Measurements from ENCODE around the gene SMPDL3B.
"Not testable (repeated sequence)": the region's sequence is repeated elsewhere in the genome, so short reads cannot be mapped to it uniquely, and the experiment has no call there.

DNA sequence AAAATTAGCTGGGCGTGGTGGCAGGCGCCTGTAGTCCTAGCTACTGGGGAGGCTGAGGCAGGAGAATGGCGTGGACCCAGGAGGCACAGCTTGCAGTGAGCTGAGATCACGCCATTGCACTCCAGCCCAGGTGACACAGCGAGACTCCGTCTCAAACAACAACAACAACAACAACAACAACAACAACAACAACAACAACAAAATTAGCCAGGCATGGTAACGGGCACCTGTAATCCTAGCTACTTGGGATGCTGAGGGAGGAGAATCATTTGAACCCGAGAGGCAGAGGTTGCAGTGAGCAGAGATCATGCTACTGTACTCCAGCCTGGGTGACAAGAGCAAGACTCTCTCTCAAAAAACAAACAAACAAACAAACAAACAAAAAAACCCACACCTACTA is 68.3 kb downstream of the SMPDL3B start:
- TF ChIP-seq POLR2A (IDR thresholded peaks at IDR 0.05) = not testable (repeated sequence)
- TF ChIP-seq, protein P1, sequence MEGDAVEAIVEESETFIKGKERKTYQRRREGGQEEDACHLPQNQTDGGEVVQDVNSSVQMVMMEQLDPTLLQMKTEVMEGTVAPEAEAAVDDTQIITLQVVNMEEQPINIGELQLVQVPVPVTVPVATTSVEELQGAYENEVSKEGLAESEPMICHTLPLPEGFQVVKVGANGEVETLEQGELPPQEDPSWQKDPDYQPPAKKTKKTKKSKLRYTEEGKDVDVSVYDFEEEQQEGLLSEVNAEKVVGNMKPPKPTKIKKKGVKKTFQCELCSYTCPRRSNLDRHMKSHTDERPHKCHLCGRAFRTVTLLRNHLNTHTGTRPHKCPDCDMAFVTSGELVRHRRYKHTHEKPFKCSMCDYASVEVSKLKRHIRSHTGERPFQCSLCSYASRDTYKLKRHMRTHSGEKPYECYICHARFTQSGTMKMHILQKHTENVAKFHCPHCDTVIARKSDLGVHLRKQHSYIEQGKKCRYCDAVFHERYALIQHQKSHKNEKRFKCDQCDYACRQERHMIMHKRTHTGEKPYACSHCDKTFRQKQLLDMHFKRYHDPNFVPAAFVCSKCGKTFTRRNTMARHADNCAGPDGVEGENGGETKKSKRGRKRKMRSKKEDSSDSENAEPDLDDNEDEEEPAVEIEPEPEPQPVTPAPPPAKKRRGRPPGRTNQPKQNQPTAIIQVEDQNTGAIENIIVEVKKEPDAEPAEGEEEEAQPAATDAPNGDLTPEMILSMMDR (IDR thresholded peaks at IDR 0.05) = not testable (repeated sequence)
